Stimulated activated CD4-positive, alpha-beta T cell treated with anti-CD3 and anti-CD28 coated beads, Interleukin-15, amount 100 ng/mL, for 48 hours (primary cell): Measurements from ENCODE around the gene MYLK3.
"Not testable (repeated sequence)": the region's sequence is repeated elsewhere in the genome, so short reads cannot be mapped to it uniquely, and the experiment has no call there.

Experiments
- DNase-seq, 2 donors: peaks; one replicate each; pipeline ENCODE4 v3.0.0-alpha.2; 2020; ENCODE audit warnings: low read depth in 2 of 2

Gene MYLK3

GRCh38 chr16:46747777-46748651 lies at the start of gene MYLK3:
TSS of gene MYLK3 (minus strand) at chr16:46748344. CDS start at chr16:46748193, 151 bp downstream.
- DNase-seq = no peak

GRCh38 chr16:46797501-46797900 lies 49.4 kb upstream of the MYLK3 start:
- DNase-seq = no peak

GRCh38 chr16:46796764-46797269 lies 48.7 kb upstream of the MYLK3 start:
- no peak for DNase-seq

DNA sequence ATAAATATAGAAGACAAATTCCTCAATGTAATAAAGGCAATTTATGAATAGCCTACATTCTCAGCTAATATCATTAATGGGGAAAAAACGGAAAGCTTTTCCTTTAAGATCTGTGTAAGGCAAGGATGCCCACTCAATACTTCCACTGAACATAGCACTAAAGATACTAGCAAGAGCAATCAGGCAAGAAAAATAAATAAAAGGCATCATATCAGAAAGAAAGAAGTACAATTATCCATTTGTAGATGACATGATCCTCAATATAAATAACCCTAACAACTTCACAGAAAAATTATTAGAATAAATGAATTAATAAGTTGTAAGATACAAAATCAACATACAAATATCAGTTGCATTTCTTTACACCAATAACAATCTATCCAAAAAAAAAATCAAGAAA lies 45.7 kb upstream of the MYLK3 start:
- no peak for DNase-seq

DNA sequence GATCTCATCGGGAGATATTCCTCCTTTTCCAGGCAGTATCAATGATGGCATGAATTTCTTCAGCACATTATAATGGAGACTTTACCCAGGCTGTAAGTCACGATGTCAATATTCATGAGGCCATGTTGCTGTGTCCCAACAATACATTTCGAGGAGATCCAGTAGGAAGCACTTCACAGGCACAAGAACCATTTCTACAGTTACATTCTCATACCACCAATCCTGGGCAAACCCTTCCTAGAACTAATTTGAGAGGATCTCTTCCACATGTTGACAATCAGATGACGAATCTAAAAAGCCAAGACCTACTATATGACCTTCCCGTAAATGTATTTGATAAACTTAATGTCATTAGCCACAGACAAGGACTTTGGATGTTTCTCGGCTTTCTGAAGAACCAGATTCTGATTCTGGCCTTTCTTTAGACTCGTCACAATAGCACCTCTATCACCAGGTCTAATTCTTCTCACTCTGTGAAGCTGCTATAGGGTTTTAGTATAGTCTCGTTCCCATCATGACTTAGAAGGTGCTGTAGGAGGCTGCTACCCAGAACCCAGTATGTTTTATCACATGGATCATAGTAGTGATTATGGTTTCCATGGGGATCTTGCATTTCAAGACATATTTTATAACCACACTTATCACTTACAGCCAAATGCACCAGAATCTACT lies 42.6 kb upstream of the MYLK3 start:
- DNase-seq = no peak

DNA sequence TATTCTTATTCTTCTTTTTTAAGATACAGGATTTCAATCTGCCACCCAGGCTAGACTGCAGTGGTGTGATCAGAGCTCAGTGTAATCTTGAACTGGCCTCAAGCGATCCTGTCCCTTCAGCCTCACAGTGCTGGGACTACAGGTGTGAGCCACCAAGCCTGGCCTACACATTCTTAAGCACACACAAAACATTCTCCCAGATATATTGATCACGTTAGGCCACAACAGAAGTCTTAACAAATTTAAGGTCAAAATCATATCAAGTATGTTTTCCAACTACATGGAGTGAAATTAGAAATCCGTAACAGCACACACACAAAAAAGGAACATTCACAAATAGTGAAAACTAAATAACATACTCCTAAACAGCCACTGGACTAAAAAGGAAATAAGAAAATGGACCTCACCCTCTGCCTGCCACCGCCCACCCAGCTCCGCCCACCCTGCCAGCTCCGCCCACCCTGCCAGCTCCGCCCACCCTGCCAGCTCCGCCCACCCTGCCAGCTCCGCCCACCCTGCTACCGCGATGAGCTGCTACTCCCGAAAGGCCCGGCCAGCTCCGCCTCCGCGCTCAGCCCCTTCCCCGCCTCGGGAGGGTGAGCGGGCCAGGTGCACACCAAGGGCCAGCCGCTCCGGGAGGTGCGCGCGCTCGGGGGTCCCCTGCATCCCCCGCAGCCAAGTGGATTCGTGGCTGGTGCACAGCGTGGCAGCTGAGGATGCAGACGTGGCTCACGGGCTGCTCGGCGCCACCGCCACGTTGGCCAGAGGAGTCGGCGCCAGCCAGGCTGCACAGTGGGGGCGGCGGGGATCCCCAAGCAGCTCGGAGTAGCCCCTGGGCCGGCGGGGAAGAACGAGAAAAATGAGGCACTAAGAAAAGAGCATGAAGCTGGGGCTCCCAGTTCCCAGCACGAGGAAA lies 41.6 kb upstream of the MYLK3 start:
- DNase-seq = peak; percentile 72 to 75

DNA sequence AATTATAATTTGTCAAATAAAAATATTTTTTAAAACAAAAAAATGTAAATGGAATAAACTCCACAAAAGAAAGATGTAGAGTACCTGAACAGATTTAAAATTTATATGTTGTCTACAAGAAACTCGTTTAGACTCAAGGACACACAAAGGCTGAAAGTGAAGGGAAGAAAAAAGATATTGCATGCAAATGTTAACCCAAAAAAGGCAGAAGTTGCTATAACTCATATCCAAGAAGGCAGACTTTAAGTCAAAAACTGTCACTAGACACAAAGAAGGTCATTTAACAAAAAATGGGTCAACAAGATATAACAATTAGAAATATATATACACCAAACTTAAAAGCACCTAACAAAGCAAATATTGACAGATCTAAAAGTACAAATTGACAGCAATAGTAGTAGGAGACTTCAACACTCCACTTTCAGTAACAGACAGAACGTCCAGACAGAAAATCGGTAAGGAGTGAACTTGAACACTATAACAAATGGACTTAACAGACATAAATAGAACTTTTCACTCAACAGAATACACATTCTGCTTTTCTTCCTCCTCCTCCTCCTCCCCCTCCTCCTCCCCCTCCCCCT lies 40.8 kb upstream of the MYLK3 start:
- no peak for DNase-seq

DNA sequence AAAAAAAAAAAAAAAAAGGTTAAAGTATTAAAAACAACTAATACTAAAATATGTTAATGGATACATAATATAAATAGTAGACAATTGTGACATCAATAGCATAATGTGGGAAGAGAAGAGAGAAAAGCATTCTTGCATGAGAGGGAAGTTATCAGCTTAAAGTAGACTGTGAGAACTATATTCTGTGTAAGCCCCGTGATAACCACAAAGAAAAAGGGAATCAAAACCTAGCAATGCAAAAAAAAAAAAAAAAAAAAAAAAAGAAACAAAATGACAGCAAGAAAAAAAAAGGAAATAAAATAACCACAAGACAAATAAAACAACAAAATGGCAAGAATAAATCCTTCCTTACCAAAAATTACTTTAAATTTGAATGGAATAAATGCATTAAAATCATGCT lies 39.8 kb upstream of the MYLK3 start:
- DNase-seq = no peak

GRCh38 chr16:46785076-46785845 lies 37.1 kb upstream of the MYLK3 start:
- no peak for DNase-seq

GRCh38 chr16:46784569-46784968 lies 36.4 kb upstream of the MYLK3 start:
- DNase-seq = not testable (repeated sequence)

- DNase-seq = no peak
Observed at GRCh38 chr16:46783800-46784199, 35.7 kb upstream of the MYLK3 start.

DNA sequence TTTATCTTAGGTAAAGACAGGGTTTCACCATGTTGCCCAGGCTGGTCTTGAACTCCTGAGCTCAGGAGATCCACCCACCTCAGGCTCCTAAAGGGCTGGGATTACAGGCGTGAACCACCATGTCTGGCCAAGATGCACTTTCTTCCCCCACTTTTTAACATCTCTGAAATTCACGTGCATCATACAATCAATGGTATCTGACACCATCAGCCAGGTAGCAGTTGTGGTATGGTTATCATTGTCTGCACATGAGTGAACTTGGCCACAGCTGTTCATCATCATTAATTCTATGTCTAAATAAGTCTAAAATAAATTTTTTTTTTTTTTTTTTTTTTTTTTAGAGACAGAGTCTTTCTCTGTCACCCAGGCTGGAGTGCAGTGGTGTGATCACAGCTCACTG lies 34.2 kb upstream of the MYLK3 start:
- DNase-seq = no peak

GRCh38 chr16:46777804-46778203 lies 29.7 kb upstream of the MYLK3 start:
- DNase-seq = no peak

DNA sequence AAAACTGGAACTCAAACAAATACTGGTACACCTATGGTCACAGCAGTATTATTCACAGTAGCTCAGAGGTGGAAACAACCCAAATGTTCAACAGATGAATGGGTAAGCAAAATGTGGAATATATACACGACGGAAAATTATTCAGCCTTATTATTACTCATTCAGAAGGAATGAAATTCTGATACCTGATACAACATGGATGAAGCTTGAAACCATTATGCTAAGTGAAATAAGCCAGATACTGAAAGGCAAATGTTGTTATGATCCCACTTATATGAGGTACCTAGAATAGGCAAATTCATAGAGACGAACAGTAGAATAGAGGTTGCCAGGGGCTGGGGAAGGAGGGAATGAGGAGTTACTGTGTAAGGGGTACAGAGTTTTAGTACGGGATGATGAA lies 27.1 kb upstream of the MYLK3 start:
- DNase-seq = no peak

DNA sequence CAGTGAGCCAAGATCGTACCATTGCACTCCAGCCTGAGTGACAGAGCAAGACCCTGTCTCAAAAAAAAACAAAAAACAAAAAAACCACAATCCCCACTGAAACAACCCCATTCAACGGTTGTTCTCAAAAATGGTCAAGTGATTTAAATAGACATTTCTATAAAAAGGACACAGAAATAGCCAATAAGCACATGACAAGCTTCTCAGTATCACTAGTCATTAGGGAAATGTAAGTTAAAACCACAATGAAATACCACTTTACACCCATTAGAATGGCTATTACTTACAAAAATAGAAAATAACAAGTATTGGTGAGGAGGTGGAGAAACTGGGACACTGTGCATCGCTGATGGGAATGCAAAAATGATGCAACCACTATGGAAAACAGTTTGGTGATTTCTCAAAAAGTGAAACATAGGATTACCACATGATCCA lies 26.6 kb upstream of the MYLK3 start:
- no peak for DNase-seq

- DNase-seq = no peak
Observed at GRCh38 chr16:46772463-46772862, 24.3 kb upstream of the MYLK3 start.

DNA sequence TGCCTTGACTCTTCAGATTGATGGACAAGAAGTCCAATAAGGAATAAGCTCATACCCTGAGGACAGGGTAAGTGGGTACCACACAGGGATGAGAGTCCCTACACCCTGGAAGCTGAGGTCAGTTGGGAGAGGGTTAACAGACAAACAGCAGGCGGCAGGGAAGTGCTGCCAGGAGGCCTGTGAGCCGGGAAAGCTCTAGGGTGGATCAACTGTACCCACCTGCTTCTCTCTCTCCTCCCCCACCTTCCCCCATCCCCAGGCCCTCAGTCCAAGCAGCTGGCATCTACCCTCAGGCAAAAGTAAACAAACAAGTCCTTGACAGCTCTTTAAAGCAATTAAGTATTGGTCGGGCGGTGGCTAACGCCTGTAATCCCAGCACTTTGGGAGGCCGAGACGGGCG lies 20.7 kb upstream of the MYLK3 start:
- no peak for DNase-seq

GRCh38 chr16:46765050-46765449 lies 16.9 kb upstream of the MYLK3 start:
- no peak for DNase-seq

- DNase-seq = no peak
Observed at GRCh38 chr16:46763147-46763546, 15.0 kb upstream of the MYLK3 start.

GRCh38 chr16:46762583-46762982 lies 14.4 kb upstream of the MYLK3 start:
- no peak for DNase-seq

DNA sequence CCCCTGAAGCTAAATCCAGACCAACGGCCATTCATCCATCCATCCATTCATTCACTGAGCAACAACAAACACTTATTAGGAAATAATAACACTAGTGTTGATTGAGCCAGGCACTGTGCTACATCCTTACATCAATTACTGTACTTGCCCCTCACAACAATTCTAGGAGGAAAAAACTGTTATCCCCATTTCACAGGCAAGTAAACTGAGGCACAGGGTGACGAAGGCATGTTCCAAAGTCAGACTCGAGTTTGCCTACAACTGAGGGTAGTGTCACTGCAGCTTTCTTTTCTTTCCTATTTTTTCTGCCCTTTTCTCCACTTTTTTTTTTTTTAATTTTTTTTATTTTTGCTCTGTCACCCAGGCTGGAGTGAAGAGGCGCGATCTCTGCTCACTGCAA lies 11.2 kb upstream of the MYLK3 start:
- DNase-seq = no peak
